SK-N-SH (cell line): Measurements from ENCODE around the gene PDZD8. TPM values are rescaled to one million over a fixed set of nuclear protein-coding genes. Genes with fewer than 3 reads are reported as not detected.

Source experiments
- CTCF ChIA-PET: fragments of 300-600, 350-600 bp; formaldehyde crosslinking; extraction: SDS; loops from one replicate; lab custom pipeline; 2021; lab: Yijun Ruan, JAX
- POLR2A ChIA-PET: fragments of 350-600 bp; sonication (Branson Sonifier 250); formaldehyde crosslinking; extraction: SDS; loops from one replicate; lab custom pipeline; 2020; ENCODE audit warnings: antibody characterized with exemption, inconsistent platforms; lab: Yijun Ruan, JAX
- DNase-seq: peaks from one replicate; pipeline ENCODE4 v3.0.0; 2012
- H2AFZ ChIP-seq: fragments of 200-600 bp; sonication (generic); 2 replicates; pipeline ENCODE4 v1.8.1; 2016; ENCODE audit warnings: antibody characterized with exemption, mild to moderate bottlenecking, low read depth
- H3F3A ChIP-seq: fragments of 200-600 bp; sonication (generic); replicated peaks from 2 replicates; pipeline ENCODE3; 2016; ENCODE audit warnings: antibody characterized with exemption, mild to moderate bottlenecking; ENCODE audit not compliant: insufficient read depth
- H3K27ac ChIP-seq, 2 experiments: fragments of 200-500 bp in 1 of 2; fragments of 200-600 bp in 1 of 2; sonication (Bioruptor generic) in 1 of 2; sonication (generic), shearing (Covaris generic) in 1 of 2; 2 replicates each; pipeline versions ENCODE4 v1.5.1 to v1.6.1; 2014 to 2016; ENCODE audit warnings: low read depth in 2 of 2, inconsistent platforms in 1 of 2, low read length in 1 of 2, mild to moderate bottlenecking in 1 of 2, mixed read lengths in 1 of 2
- H3K27me3 ChIP-seq: fragments of 200-600 bp; sonication (generic), shearing (Covaris generic); 2 replicates; pipeline ENCODE4 v1.6.1; 2016; ENCODE audit warnings: mixed run types; ENCODE audit not compliant: insufficient read depth
- H3K36me3 ChIP-seq, 2 experiments: fragments of 200-500 bp in 1 of 2; fragments of 200-600 bp in 1 of 2; sonication (Bioruptor generic) in 1 of 2; sonication (generic) in 1 of 2; replicated peaks in 1 of 2; 2 replicates each; pipeline versions ENCODE3 to v1.5.1; 2014 to 2016; ENCODE audit warnings: low read length in 1 of 2, mild to moderate bottlenecking in 1 of 2; ENCODE audit not compliant: insufficient read depth in 2 of 2, control insufficient read depth in 1 of 2
- H3K4me1 ChIP-seq, 2 experiments: fragments of 200-500 bp in 1 of 2; fragments of 200-600 bp in 1 of 2; sonication (Bioruptor generic) in 1 of 2; sonication (generic), shearing (Covaris generic) in 1 of 2; 2 replicates each; pipeline versions ENCODE4 v1.5.1 to v1.6.1; 2014 to 2016; ENCODE audit warnings: low read depth in 1 of 2, low read length in 1 of 2, mixed run types in 1 of 2; ENCODE audit not compliant: insufficient read depth in 2 of 2, control insufficient read depth in 1 of 2
- H3K4me2 ChIP-seq: fragments of 200-600 bp; sonication (generic), shearing (Covaris generic); 2 replicates; pipeline ENCODE4 v1.6.1; 2017; ENCODE audit warnings: mixed run types
- H3K4me3 ChIP-seq, 2 experiments: fragments of 200-500 bp in 1 of 2; fragments of 200-600 bp in 1 of 2; sonication (Bioruptor generic) in 1 of 2; sonication (generic), shearing (Covaris generic) in 1 of 2; 2 replicates each; pipeline versions ENCODE4 v1.5.1 to v1.8.1; 2014 to 2016; ENCODE audit warnings: low read depth in 2 of 2, inconsistent platforms in 1 of 2, low read length in 1 of 2, mild to moderate bottlenecking in 1 of 2, mixed read lengths in 1 of 2, moderate library complexity in 1 of 2
- H3K79me2 ChIP-seq: fragments of 200-600 bp; sonication (generic); 2 replicates; pipeline ENCODE4 v1.8.1; 2017; ENCODE audit warnings: mild to moderate bottlenecking; ENCODE audit not compliant: insufficient read depth
- H3K9ac ChIP-seq: fragments of 200-600 bp; sonication (generic); 2 replicates; pipeline ENCODE4 v1.6.1; 2017; ENCODE audit warnings: mixed run types
- H3K9me2 ChIP-seq: fragments of 200-600 bp; sonication (generic); 2 replicates; pipeline ENCODE4 v1.6.1; 2017; ENCODE audit warnings: mixed run types
- H3K9me3 ChIP-seq: fragments of 200-600 bp; sonication (generic); 2 replicates; pipeline ENCODE4 v1.6.1; 2017; ENCODE audit warnings: mixed run types, mild to moderate bottlenecking, moderate library complexity
- H4K20me1 ChIP-seq: fragments of 200-600 bp; sonication (generic); 2 replicates; pipeline ENCODE4 v1.6.1; 2017; ENCODE audit warnings: mild to moderate bottlenecking, mixed run types; ENCODE audit not compliant: insufficient read depth
- EP300 ChIP-seq, 2 experiments: IDR thresholded peaks; 2 replicates each; pipeline versions ENCODE4 v1.4.0 to v1.6.1; 2012; ENCODE audit warnings: borderline replicate concordance in 1 of 2, low read depth in 1 of 2, low read length in 1 of 2
- EZH2phosphoT487 ChIP-seq: fragments of 200-600 bp; sonication (generic); IDR thresholded peaks from 2 replicates; pipeline ENCODE4 v1.6.1; 2017; ENCODE audit warnings: low read depth, mixed run types, mild to moderate bottlenecking, antibody characterized with exemption, moderate library complexity, borderline replicate concordance
- FOXJ3 ChIP-seq: sonication (generic); formaldehyde crosslinking; IDR thresholded peaks from 2 replicates; pipeline ENCODE4 v1.5.1; 2020; ENCODE audit warnings: mild to moderate bottlenecking, missing genetic modification reagents
- FOXM1 ChIP-seq: IDR thresholded peaks from 2 replicates; pipeline ENCODE4 v1.4.0; 2012; ENCODE audit warnings: low read depth, mild to moderate bottlenecking
- TAF1 ChIP-seq: IDR thresholded peaks from 2 replicates; pipeline ENCODE4 v1.6.1; 2012; ENCODE audit warnings: low read depth, mild to moderate bottlenecking, low read length, moderate library complexity, borderline replicate concordance
- TCF12 ChIP-seq: IDR thresholded peaks from 2 replicates; pipeline ENCODE4 v1.4.0; 2012
- TEAD4 ChIP-seq: IDR thresholded peaks from 2 replicates; pipeline ENCODE4 v1.4.0; 2012; ENCODE audit warnings: mild to moderate bottlenecking, borderline replicate concordance; ENCODE audit not compliant: insufficient read depth
- WGBS: methylation state at CpG from one replicate; pipeline ENCODE4 v1.1.6; 2017; ENCODE audit warnings: low lambda C conversion rate; 5-methylcytosine and 5-hydroxymethylcytosine counted together
- polyA plus RNA-seq, 3 experiments: library from polyadenylated mRNA; depleted of rRNA; stranded (reverse); fragments of >200 nt; gene quantifications; 2 replicates each; pipeline ENCODE4 v1.2.3, GENCODE V29; 2012
- TF ChIP-seq, protein P1 (sequence below): fragments of 200-600 bp; sonication (generic); IDR thresholded peaks from 2 replicates; pipeline ENCODE4 v1.6.1; 2017; ENCODE audit warnings: antibody characterized with exemption, mild to moderate bottlenecking, moderate library complexity

The PDZD8 gene
- polyA plus RNA-seq, 1 of the 3 experiments (the other 2 are of a cell fraction), result 6.6 TPM

DNA sequence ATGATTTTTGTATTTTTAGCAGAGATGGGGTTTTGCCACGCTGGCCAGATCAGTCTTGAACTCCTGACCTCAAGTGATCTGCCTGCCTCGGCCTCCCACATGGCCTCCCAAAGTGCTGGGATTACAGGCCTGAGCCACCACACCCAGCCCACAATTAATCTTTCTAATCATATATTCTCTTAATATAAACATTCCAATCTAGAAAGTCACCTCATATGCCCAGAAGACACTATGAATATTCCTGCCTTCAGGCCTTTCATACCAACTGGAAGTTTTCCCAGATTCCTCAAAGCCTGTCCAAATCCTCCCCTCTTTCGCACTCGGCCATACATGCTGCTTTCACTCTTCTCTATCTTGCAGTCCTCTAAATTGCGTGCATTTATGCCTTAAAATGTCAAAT, 32.6 kb downstream of the PDZD8 start (continued):
- TF ChIP-seq EP300 (IDR thresholded peaks at IDR 0.05; ENCODE audit: borderline replicate concordance in 1 of 2, low read depth in 1 of 2, low read length in 1 of 2) (no peak), EZH2phosphoT487 (no peak), TAF1 (no peak), FOXM1 (no peak), TEAD4 (no peak)
- TF ChIP-seq, all 33 proteins: peak for 2

DNA sequence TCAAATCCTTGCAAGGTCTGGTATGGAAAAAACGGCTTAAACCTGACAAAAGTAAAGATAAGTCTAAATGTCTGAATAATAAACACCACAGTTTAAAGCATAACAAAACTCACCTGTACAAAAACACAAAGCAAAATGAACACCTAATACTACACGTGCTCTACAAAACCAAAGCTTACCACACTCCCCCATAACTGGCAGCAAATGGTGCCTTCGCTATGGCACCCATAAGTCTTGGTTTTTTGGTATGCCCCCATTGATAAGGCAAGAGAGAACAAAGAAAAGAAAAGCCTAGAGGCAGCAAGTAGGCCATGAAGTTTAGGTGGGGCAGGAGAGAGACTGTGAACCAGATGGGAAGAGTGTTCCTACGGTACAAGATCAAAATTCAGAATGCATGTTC, 34.2 kb downstream of the PDZD8 start:
- no peak overlapping the region for H2AFZ ChIP-seq
- H3K27me3 ChIP-seq, result no peaks in the 10 kb centered on the region
- no peak for TF ChIP-seq TCF12
- TF ChIP-seq, protein P1, sequence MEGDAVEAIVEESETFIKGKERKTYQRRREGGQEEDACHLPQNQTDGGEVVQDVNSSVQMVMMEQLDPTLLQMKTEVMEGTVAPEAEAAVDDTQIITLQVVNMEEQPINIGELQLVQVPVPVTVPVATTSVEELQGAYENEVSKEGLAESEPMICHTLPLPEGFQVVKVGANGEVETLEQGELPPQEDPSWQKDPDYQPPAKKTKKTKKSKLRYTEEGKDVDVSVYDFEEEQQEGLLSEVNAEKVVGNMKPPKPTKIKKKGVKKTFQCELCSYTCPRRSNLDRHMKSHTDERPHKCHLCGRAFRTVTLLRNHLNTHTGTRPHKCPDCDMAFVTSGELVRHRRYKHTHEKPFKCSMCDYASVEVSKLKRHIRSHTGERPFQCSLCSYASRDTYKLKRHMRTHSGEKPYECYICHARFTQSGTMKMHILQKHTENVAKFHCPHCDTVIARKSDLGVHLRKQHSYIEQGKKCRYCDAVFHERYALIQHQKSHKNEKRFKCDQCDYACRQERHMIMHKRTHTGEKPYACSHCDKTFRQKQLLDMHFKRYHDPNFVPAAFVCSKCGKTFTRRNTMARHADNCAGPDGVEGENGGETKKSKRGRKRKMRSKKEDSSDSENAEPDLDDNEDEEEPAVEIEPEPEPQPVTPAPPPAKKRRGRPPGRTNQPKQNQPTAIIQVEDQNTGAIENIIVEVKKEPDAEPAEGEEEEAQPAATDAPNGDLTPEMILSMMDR, result no peak
- no peak overlapping the region for H3K4me2 ChIP-seq
- H3K79me2 ChIP-seq, result peaks cover 53% of the 10 kb centered on the region
- WGBS, result 96% methylated on average over 4 of the region's 4 CpGs
- POLR2A ChIA-PET, result no interaction called here
- peaks cover 3 to 5% of the 10 kb centered on the region in 2 experiments for H3K36me3 ChIP-seq
- no peak for DNase-seq
- no peak overlapping the region for H3K27ac ChIP-seq
- H3K4me1 ChIP-seq, result peaks cover 0 to 7% of the 10 kb centered on the region in 2 experiments; a peak in 1 of 4 replicates
- no peaks in the 10 kb centered on the region for H3K9me2 ChIP-seq
- 0 out of 2 replicates have a peak, but pooled peaks cover 3% of the 10 kb centered on the region for H4K20me1 ChIP-seq
- H3K4me3 ChIP-seq, result no peak overlapping the region
- no peaks in the 10 kb centered on the region for H3K9me3 ChIP-seq
- peaks cover 5% of the 10 kb centered on the region for H3F3A ChIP-seq
- CTCF ChIA-PET, result interaction anchor here (1.4 to 1.6 kb wide), 2 partner anchors 22 to 124 kb away, joined by 4 to 7 read pairs; no protein-coding TSS in a partner anchor
- no peak overlapping the region for H3K9ac ChIP-seq

DNA sequence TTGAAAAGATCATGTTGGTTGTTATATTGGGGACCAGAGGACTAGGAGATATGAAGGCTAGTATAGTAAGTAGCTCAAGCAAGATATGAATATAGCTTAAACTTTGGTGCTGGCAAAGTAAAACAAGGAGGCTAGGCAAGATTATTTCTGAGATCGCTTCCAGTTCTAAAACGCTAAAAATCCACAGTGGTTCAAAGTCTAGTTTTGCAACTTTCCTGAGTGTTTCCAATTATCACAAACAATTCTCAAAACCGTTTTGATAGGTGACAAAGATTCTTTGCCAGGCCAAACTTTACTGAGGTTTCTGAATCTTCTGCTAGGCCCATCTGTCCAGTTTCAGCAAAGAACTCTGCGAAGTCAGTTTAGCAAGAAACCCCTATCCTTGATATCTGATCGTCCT, 35.3 kb downstream of the PDZD8 start:
- Histone ChIP-seq H3K4me3 (no peak overlapping the region), H3K36me3 (peaks cover 3 to 8% of the 10 kb centered on the region in 2 experiments), H2AFZ (no peak overlapping the region), H3K27me3 (no peaks in the 10 kb centered on the region), H3K79me2 (peaks cover 52% of the 10 kb centered on the region), H3K27ac (no peak overlapping the region), H3K9ac (no peak overlapping the region), H3K9me2 (no peaks in the 10 kb centered on the region), H3F3A (peaks cover 5% of the 10 kb centered on the region), H3K4me1 (peaks cover 0 to 5% of the 10 kb centered on the region in 2 experiments; a peak in 1 of 4 replicates), H4K20me1 (no peaks in the 10 kb centered on the region), H3K9me3 (no peaks in the 10 kb centered on the region), H3K4me2 (no peak overlapping the region)
- WGBS, result 97% methylated on average over 5 of the region's 5 CpGs
- DNase-seq, result no peak
- ChIA-PET POLR2A (no interaction called here), CTCF (interaction anchor here (1.4 kb wide), 1 partner anchor 21 kb away, joined by 5 read pairs; no protein-coding TSS in a partner anchor)
- no peak for TF ChIP-seq FOXJ3 (CRISPR knock-in tag)
